HCT116 (cell line): ENCODE measurements around the gene PDE1C. TPM values are rescaled to one million over a fixed set of nuclear protein-coding genes. Genes with fewer than 3 reads are reported as not detected.

Experiments
- ATAC-seq: fragments of 200-7000 bp; cut with Tn5 transposase; 2 replicates; pipeline ENCODE4 v1.9.1; 2020; ENCODE audit warnings: mild to moderate bottlenecking, moderate library complexity
- BruUV-seq: library from RNA; stranded (reverse); fragments of 400-500 nt; replicated peaks from 2 replicates; lab custom pipeline; 2021; lab: Mats Ljungman, UMichigan
- CTCF ChIA-PET: fragments of 300-600 bp; sonication (Branson Sonifier 250); formaldehyde crosslinking; loops from one replicate; lab custom pipeline; 2021; ENCODE audit warnings: antibody characterized with exemption; lab: Charles Lee
- POLR2A ChIA-PET: fragments of 300-600, 350-600 bp; sonication (Branson Sonifier 250); formaldehyde crosslinking; loops from one replicate; lab custom pipeline; 2021; ENCODE audit warnings: antibody characterized with exemption; lab: Charles Lee
- RAD21 ChIA-PET, 2 experiments: fragments of 300-600 bp; sonication (Branson Sonifier 250); formaldehyde crosslinking; loops; one replicate each; lab custom pipeline; 2023; ENCODE audit warnings: low total read pairs in 2 of 2; ENCODE audit not compliant: uncharacterized antibody in 2 of 2, unreplicated experiment in 2 of 2, low non-redundant PET in 1 of 2; lab: Charles Lee
- DNase-seq: peaks from one replicate; pipeline ENCODE4 v3.0.0-alpha.2; 2010; ENCODE audit warnings: low read depth, low spot score
- H2AFZ ChIP-seq: fragments of 200-600 bp; shearing (Covaris generic), sonication (generic); 2 replicates; pipeline ENCODE4 v1.6.1; 2017; ENCODE audit warnings: low read depth, mixed run types, mixed read lengths, antibody characterized with exemption, low read length; ENCODE audit not compliant: poor library complexity, severe bottlenecking
- H3K27ac ChIP-seq: 2 replicates; pipeline ENCODE4 v1.5.1; 2012; ENCODE audit warnings: low read depth, low read length
- H3K27me3 ChIP-seq: fragments of 200-600 bp; sonication (generic); 2 replicates; pipeline ENCODE4 v1.6.1; 2016; ENCODE audit warnings: mixed run types, low read length, mixed read lengths; ENCODE audit not compliant: insufficient read depth
- H3K36me3 ChIP-seq, 2 experiments: fragments of 200-500 bp in 1 of 2; fragments of 200-600 bp in 1 of 2; sonication (Bioruptor generic) in 1 of 2; sonication (generic) in 1 of 2; 2 replicates each; pipeline versions ENCODE4 v1.5.1 to v1.6.1; 2014 to 2016; ENCODE audit warnings: low read length in 2 of 2, inconsistent platforms in 1 of 2, mixed read lengths in 1 of 2, mixed run types in 1 of 2; ENCODE audit not compliant: insufficient read depth in 2 of 2, control insufficient read depth in 1 of 2
- H3K4me1 ChIP-seq, 2 experiments: fragments of 200-600 bp in 1 of 2; sonication (generic) in 1 of 2; 2 replicates each; pipeline versions ENCODE4 v1.5.1 to v1.6.1; 2012 to 2017; ENCODE audit warnings: low read length in 2 of 2, inconsistent platforms in 1 of 2, mild to moderate bottlenecking in 1 of 2, mixed read lengths in 1 of 2, mixed run types in 1 of 2, moderate library complexity in 1 of 2; ENCODE audit not compliant: insufficient read depth in 2 of 2, control insufficient read depth in 1 of 2
- H3K4me2 ChIP-seq: fragments of 200-600 bp; sonication (generic); 2 replicates; pipeline ENCODE4 v1.6.1; 2017; ENCODE audit warnings: mixed run types, low read length, mixed read lengths
- H3K4me3 ChIP-seq, 2 experiments: fragments of 200-600 bp in 1 of 2; sonication (generic) in 1 of 2; replicated peaks in 1 of 2; 2 replicates each; pipeline ENCODE4 v1.5.1; 2011 to 2016; ENCODE audit warnings: low read length in 2 of 2, control low read depth in 1 of 2, low read depth in 1 of 2, mild to moderate bottlenecking in 1 of 2, mixed read lengths in 1 of 2, mixed run types in 1 of 2
- H3K79me2 ChIP-seq: fragments of 200-600 bp; sonication (generic); 2 replicates; pipeline ENCODE4 v1.6.1; 2017; ENCODE audit warnings: mild to moderate bottlenecking, mixed run types, low read length, moderate library complexity, mixed read lengths; ENCODE audit not compliant: insufficient read depth
- H3K9ac ChIP-seq: fragments of 200-600 bp; sonication (generic); 2 replicates; pipeline ENCODE4 v1.6.1; 2016; ENCODE audit warnings: low read length, mixed read lengths
- H3K9me2 ChIP-seq: fragments of 200-600 bp; sonication (generic), shearing (Covaris generic); 2 replicates; pipeline ENCODE4 v1.6.1; 2017; ENCODE audit warnings: mixed run types, mild to moderate bottlenecking, moderate library complexity; ENCODE audit not compliant: insufficient read depth
- H3K9me3 ChIP-seq, 2 experiments: fragments of 200-500 bp in 1 of 2; fragments of 200-600 bp in 1 of 2; sonication (Bioruptor generic) in 1 of 2; sonication (generic) in 1 of 2; 2 replicates each; pipeline ENCODE4 v1.6.1; 2014 to 2017; ENCODE audit warnings: low read length in 2 of 2, mixed read lengths in 2 of 2, inconsistent platforms in 1 of 2, low read depth in 1 of 2, mild to moderate bottlenecking in 1 of 2, mixed run types in 1 of 2, moderate library complexity in 1 of 2; ENCODE audit not compliant: control insufficient read depth in 1 of 2, insufficient read depth in 1 of 2
- H4K20me1 ChIP-seq: fragments of 200-600 bp; sonication (generic), shearing (Covaris generic); 2 replicates; pipeline ENCODE4 v1.6.1; 2017; ENCODE audit warnings: mixed run types, mild to moderate bottlenecking, moderate library complexity; ENCODE audit not compliant: insufficient read depth
- CBX3 ChIP-seq: IDR thresholded peaks from 2 replicates; pipeline ENCODE4 v1.6.1; 2012; ENCODE audit warnings: low read depth
- CEBPB ChIP-seq: IDR thresholded peaks from 2 replicates; pipeline ENCODE4 v1.6.1; 2012; ENCODE audit warnings: low read depth
- EGR1 ChIP-seq: IDR thresholded peaks from 2 replicates; pipeline ENCODE4 v1.6.1; 2012; ENCODE audit warnings: low read depth
- POLR2A ChIP-seq: IDR thresholded peaks from 2 replicates; pipeline ENCODE4 v1.7.0; 2011; ENCODE audit warnings: borderline replicate concordance; ENCODE audit not compliant: insufficient read depth, insufficient read length; ENCODE audit errors: extremely low read depth
- RAD21 ChIP-seq: IDR thresholded peaks from 2 replicates; pipeline ENCODE4 v1.6.1; 2012; ENCODE audit warnings: low read depth, mild to moderate bottlenecking
- REST ChIP-seq: IDR thresholded peaks from 2 replicates; pipeline ENCODE4 v1.6.1; 2012; ENCODE audit warnings: low read depth
- SP1 ChIP-seq: IDR thresholded peaks from 2 replicates; pipeline ENCODE4 v1.6.1; 2012; ENCODE audit warnings: low read depth
- YY1 ChIP-seq: IDR thresholded peaks from 2 replicates; pipeline ENCODE4 v1.6.1; 2011; ENCODE audit warnings: low read length, low read depth, moderate library complexity, mild to moderate bottlenecking; ENCODE audit not compliant: insufficient replicate concordance; ENCODE audit errors: extremely low read depth
- intact Hi-C: fragments of 100-400 bp; cut with micrococcal nuclease; formaldehyde crosslinking; loops from 2 replicates; pipeline ENCODE4 v1.10.0; 2022
- total RNA-seq: library from RNA; stranded (reverse); gene quantifications from one replicate; pipeline ENCODE4 v1.2.1, GENCODE V29; 2021; ENCODE audit not compliant: unreplicated experiment
- TF ChIP-seq, protein P1 (sequence below), 3 experiments: fragments of 200-600 bp in 1 of 3; sonication (generic) in 1 of 3; IDR thresholded peaks in 2 of 3; conservative IDR thresholded peaks in 1 of 3; 2 replicates each; pipeline ENCODE4 v1.5.1; 2012 to 2017; ENCODE audit warnings: low read depth in 2 of 3, low read length in 2 of 3, antibody characterized with exemption in 1 of 3, borderline replicate concordance in 1 of 3, control low read depth in 1 of 3, mild to moderate bottlenecking in 1 of 3, mixed read lengths in 1 of 3, mixed run types in 1 of 3, moderate library complexity in 1 of 3; ENCODE audit not compliant: insufficient read depth in 1 of 3

PDE1C gene
- total RNA-seq, 1 experiment from 2014 or later = 0.17 TPM

DNA sequence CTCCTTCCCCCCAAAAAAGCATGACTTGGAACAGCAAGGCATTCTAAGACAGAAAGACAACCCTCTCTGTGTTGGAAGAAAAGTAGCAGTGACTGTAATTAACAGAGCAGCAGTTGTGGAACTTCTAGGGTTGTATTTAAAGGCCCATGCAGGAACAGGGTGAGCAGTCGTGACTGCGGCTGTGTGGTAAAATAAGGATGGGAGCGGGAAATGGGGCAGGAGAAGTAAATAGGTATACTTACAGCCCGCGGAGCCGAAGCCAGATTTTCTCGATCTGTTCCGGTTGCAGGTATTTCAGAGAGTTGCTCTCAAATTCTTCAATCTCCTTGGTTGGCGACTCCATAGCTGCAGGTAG, 179 bp downstream of the PDE1C start:
- H4K20me1 ChIP-seq = no peaks in the 10 kb centered on the region
- no peaks in the 10 kb centered on the region for H3K9me2 ChIP-seq
- DNase-seq (no peak), ATAC-seq (no peak)
- no peak overlapping the region for H3K9ac ChIP-seq
- H3K4me2 ChIP-seq = no peak overlapping the region
- BruUV-seq = no TSS peak
- peaks cover 6% of the 10 kb centered on the region; the same call in 1 of the 2 replicates for H3K27me3 ChIP-seq
- H3K9me3 ChIP-seq = no peaks in the 10 kb centered on the region
- RAD21 ChIA-PET = no interaction called here
- no peaks in the 10 kb centered on the region for H3K79me2 ChIP-seq
- H3K4me1 ChIP-seq = no peaks in the 10 kb centered on the region
- POLR2A ChIA-PET = no interaction called here
- H3K36me3 ChIP-seq = no peaks in the 10 kb centered on the region
- CTCF ChIA-PET = no interaction called here
- no peak overlapping the region for H3K4me3 ChIP-seq
- H3K27ac ChIP-seq = no peak overlapping the region
- no peak overlapping the region for H2AFZ ChIP-seq
- TF ChIP-seq YY1 = no peak
- no peak for TF ChIP-seq CEBPB
- TF ChIP-seq EGR1 = no peak
- no peak for TF ChIP-seq REST
- TF ChIP-seq CBX3 = no peak
- TF ChIP-seq RAD21 = no peak
- TF ChIP-seq POLR2A = no peak
- no peak for TF ChIP-seq SP1
- TF ChIP-seq, protein P1, sequence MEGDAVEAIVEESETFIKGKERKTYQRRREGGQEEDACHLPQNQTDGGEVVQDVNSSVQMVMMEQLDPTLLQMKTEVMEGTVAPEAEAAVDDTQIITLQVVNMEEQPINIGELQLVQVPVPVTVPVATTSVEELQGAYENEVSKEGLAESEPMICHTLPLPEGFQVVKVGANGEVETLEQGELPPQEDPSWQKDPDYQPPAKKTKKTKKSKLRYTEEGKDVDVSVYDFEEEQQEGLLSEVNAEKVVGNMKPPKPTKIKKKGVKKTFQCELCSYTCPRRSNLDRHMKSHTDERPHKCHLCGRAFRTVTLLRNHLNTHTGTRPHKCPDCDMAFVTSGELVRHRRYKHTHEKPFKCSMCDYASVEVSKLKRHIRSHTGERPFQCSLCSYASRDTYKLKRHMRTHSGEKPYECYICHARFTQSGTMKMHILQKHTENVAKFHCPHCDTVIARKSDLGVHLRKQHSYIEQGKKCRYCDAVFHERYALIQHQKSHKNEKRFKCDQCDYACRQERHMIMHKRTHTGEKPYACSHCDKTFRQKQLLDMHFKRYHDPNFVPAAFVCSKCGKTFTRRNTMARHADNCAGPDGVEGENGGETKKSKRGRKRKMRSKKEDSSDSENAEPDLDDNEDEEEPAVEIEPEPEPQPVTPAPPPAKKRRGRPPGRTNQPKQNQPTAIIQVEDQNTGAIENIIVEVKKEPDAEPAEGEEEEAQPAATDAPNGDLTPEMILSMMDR (IDR thresholded peaks at IDR 0.05 in 2 of 3, conservative IDR thresholded peaks at IDR 0.05 in 1 of 3; ENCODE audit: borderline replicate concordance in 1 of 3, insufficient read depth in 1 of 3, low read depth in 2 of 3, low read length in 2 of 3) = no peak
- intact Hi-C loops = no loop called here
